ENCODE data around the gene IRX4.

DNA sequence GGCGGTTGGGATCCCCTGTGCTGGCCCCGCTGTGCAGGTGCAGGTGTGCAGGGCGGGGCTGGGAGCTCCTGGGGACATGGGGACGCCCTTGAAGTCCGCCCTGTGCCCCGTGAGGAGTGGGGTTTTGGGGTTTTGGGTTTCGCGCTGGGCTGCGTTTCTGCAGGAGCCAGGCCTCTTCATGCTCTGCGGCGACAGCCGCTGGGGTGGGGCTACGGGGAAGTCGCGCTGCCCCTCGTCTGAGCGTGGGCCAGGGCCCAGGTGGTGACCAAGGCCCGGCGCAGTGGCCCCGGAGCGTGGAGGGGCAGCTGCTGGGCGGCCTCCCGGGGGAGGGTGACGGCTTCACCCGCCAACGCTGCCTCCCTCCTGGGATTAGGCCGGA is 47.8 kb upstream of the IRX4 start:
- no peak for TF ChIP-seq CTCF (IDR thresholded peaks at IDR 0.05)
- TF ChIP-seq POLR2AphosphoS5 (IDR thresholded peaks at IDR 0.05) = no peak
